Measurements from ENCODE around the gene EFCAB8.

The EFCAB8 gene

GRCh38 chr20:32967961-32968457 is 109.3 kb downstream of the EFCAB8 start:
- TF ChIP-seq CTCF (conservative IDR thresholded peaks at IDR 0.05; ENCODE audit: low read length), result no peak
- H3K4me3 ChIP-seq (ENCODE audit: low read length), result no peak overlapping the region
- no peak for DNase-seq (ENCODE audit: low read depth)

GRCh38 chr20:32968478-32969241 is 109.9 kb downstream of the EFCAB8 start:
- DNase-seq (ENCODE audit: low read depth), result no peak
- TF ChIP-seq CTCF (conservative IDR thresholded peaks at IDR 0.05; ENCODE audit: low read length), result no peak
- no peak overlapping the region for H3K4me3 ChIP-seq (ENCODE audit: low read length)

- no peak for TF ChIP-seq CTCF (conservative IDR thresholded peaks at IDR 0.05; ENCODE audit: low read length)
- H3K4me3 ChIP-seq (ENCODE audit: low read length), result no peak overlapping the region
- DNase-seq (ENCODE audit: low read depth), result no peak
These were observed 110.8 kb downstream of the EFCAB8 start for GRCh38 chr20:32969356-32970114.

GRCh38 chr20:32970115-32970972 is 111.6 kb downstream of the EFCAB8 start:
- TF ChIP-seq CTCF (conservative IDR thresholded peaks at IDR 0.05; ENCODE audit: low read length), result no peak
- no peak for DNase-seq (ENCODE audit: low read depth)
- H3K4me3 ChIP-seq (ENCODE audit: low read length), result no peak overlapping the region

- H3K4me3 ChIP-seq (ENCODE audit: low read length), result no peak overlapping the region
- no peak for DNase-seq (ENCODE audit: low read depth)
- TF ChIP-seq CTCF (conservative IDR thresholded peaks at IDR 0.05; ENCODE audit: low read length), result no peak
These were observed 112.2 kb downstream of the EFCAB8 start for GRCh38 chr20:32970973-32971300.

GRCh38 chr20:32971703-32972161 is 113.0 kb downstream of the EFCAB8 start:
- DNase-seq (ENCODE audit: low read depth), result no peak
- TF ChIP-seq CTCF (conservative IDR thresholded peaks at IDR 0.05; ENCODE audit: low read length), result no peak
- no peak overlapping the region for H3K4me3 ChIP-seq (ENCODE audit: low read length)
